ENCODE measurements around the gene KLF1. TPM values are rescaled to one million over a fixed set of nuclear protein-coding genes. Genes with fewer than 3 reads are reported as not detected.
"Not testable (repeated sequence)": the region's sequence is repeated elsewhere in the genome, so short reads cannot be mapped to it uniquely, and the experiment has no call there.

The KLF1 gene
- total RNA-seq, 1 donor: not detected

- DNase-seq (ENCODE audit: low read depth): no peak
- TF ChIP-seq CTCF (IDR thresholded peaks at IDR 0.05; ENCODE audit: insufficient read depth, low read length): no peak
- no peak overlapping the region for H3K4me3 ChIP-seq (ENCODE audit: low read depth, low read length)
These were observed 37.8 kb upstream of the KLF1 start for GRCh38 chr19:12924621-12925310.

- H3K4me3 ChIP-seq (ENCODE audit: low read depth, low read length): no peak overlapping the region
- no peak for DNase-seq (ENCODE audit: low read depth)
- TF ChIP-seq CTCF (IDR thresholded peaks at IDR 0.05; ENCODE audit: insufficient read depth, low read length): no peak
These were observed 36.0 kb upstream of the KLF1 start for GRCh38 chr19:12922959-12923358.

- TF ChIP-seq CTCF (IDR thresholded peaks at IDR 0.05; ENCODE audit: insufficient read depth, low read length): no peak
- no peak overlapping the region for H3K4me3 ChIP-seq (ENCODE audit: low read depth, low read length)
- DNase-seq (ENCODE audit: low read depth): no peak
These were observed 34.0 kb upstream of the KLF1 start for GRCh38 chr19:12921047-12921446.

- H3K4me3 ChIP-seq (ENCODE audit: low read depth, low read length): no peak overlapping the region
- no peak for DNase-seq (ENCODE audit: low read depth)
- no peak for TF ChIP-seq CTCF (IDR thresholded peaks at IDR 0.05; ENCODE audit: insufficient read depth, low read length)
These were observed 31.3 kb upstream of the KLF1 start for GRCh38 chr19:12918253-12918652.

GRCh38 chr19:12915860-12916259, 28.9 kb upstream of the KLF1 start:
- not testable (repeated sequence) for DNase-seq (ENCODE audit: low read depth); H3K4me3 ChIP-seq (ENCODE audit: low read depth, low read length)

- no peak for DNase-seq (ENCODE audit: low read depth)
- TF ChIP-seq CTCF (IDR thresholded peaks at IDR 0.05; ENCODE audit: insufficient read depth, low read length): no peak
- no peak overlapping the region for H3K4me3 ChIP-seq (ENCODE audit: low read depth, low read length)
These were observed 27.1 kb upstream of the KLF1 start for GRCh38 chr19:12913851-12914690.

GRCh38 chr19:12913011-12913561, 26.1 kb upstream of the KLF1 start:
- DNase-seq (ENCODE audit: low read depth): peak; percentile 37
- no peak for TF ChIP-seq CTCF (IDR thresholded peaks at IDR 0.05; ENCODE audit: insufficient read depth, low read length)
- H3K4me3 ChIP-seq (ENCODE audit: low read depth, low read length): no peak overlapping the region

All from fibroblast of the aortic adventitia (primary cell).